ENCODE results near the gene FOXS1.

The FOXS1 gene

GRCh38 chr20:31806564-31807355 lies 38.6 kb downstream of the FOXS1 start:
- TF ChIP-seq CTCF (IDR thresholded peaks at IDR 0.05; ENCODE audit: insufficient read depth, low read length, missing control alignments), result no peak
- DNase-seq (ENCODE audit: low read depth, low spot score), result no peak
- CTCF ChIA-PET, result interaction anchor here (0.6 to 11.0 kb wide), 7 partner anchors 11 to 224 kb away, joined by 3 to 91 read pairs (median 5); partner anchors contain the start of gene MYLK2
- H3K4me3 ChIP-seq (ENCODE audit: low read depth, low read length), result no peak overlapping the region
- POLR2A ChIA-PET, result no interaction called here

- DNase-seq (ENCODE audit: low read depth, low spot score), result no peak
- H3K4me3 ChIP-seq (ENCODE audit: low read depth, low read length), result no peak overlapping the region
- CTCF ChIA-PET, result no interaction called here
- no peak for TF ChIP-seq CTCF (IDR thresholded peaks at IDR 0.05; ENCODE audit: insufficient read depth, low read length, missing control alignments)
- POLR2A ChIA-PET, result no interaction called here
Observed at GRCh38 chr20:31803552-31804291, 41.7 kb downstream of the FOXS1 start.

- CTCF ChIA-PET, result no interaction called here
- H3K4me3 ChIP-seq (ENCODE audit: low read depth, low read length), result no peak overlapping the region
- POLR2A ChIA-PET, result no interaction called here
- no peak for TF ChIP-seq CTCF (IDR thresholded peaks at IDR 0.05; ENCODE audit: insufficient read depth, low read length, missing control alignments)
- DNase-seq (ENCODE audit: low read depth, low spot score), result no peak
Observed at GRCh38 chr20:31801508-31801907, 43.9 kb downstream of the FOXS1 start.

GRCh38 chr20:31797364-31797763 lies 48.0 kb downstream of the FOXS1 start:
- no peak overlapping the region for H3K4me3 ChIP-seq (ENCODE audit: low read depth, low read length)
- ChIA-PET CTCF (interaction anchor here (1.1 to 2.3 kb wide), 2 partner anchors 26 to 56 kb away, joined by 3 to 9 read pairs; no protein-coding TSS in a partner anchor), POLR2A (no interaction called here)
- no peak for DNase-seq (ENCODE audit: low read depth, low spot score)
- no peak for TF ChIP-seq CTCF (IDR thresholded peaks at IDR 0.05; ENCODE audit: insufficient read depth, low read length, missing control alignments)
